Kidney epithelial cell (primary cell): ENCODE results near the gene RFTN1. TPM values are rescaled to one million over a fixed set of nuclear protein-coding genes. Genes with fewer than 3 reads are reported as not detected.

Experiments used
- DNase-seq: peaks from one replicate; pipeline ENCODE4 v3.0.0-alpha.2; 2010; ENCODE audit warnings: low read depth
- H3K27me3 ChIP-seq: 2 replicates; pipeline ENCODE4 v1.6.0; 2011; ENCODE audit warnings: low read length; ENCODE audit not compliant: control insufficient read depth, insufficient read depth
- H3K36me3 ChIP-seq: 2 replicates; pipeline ENCODE4 v1.5.1; 2011; ENCODE audit warnings: low read length; ENCODE audit not compliant: control insufficient read depth, insufficient read depth
- H3K4me3 ChIP-seq: 2 replicates; pipeline ENCODE4 v1.5.1; 2011; ENCODE audit warnings: low read depth, mild to moderate bottlenecking, control low read depth, low read length
- CTCF ChIP-seq: IDR thresholded peaks from 2 replicates; pipeline ENCODE4 v1.5.1; 2011; ENCODE audit warnings: mild to moderate bottlenecking, moderate library complexity, low read length, control low read depth, inconsistent platforms; ENCODE audit not compliant: insufficient read depth, poor library complexity, severe bottlenecking
- total RNA-seq: library from RNA; depleted of rRNA; stranded (reverse); fragments of >200 nt; gene quantifications from 2 replicates; pipeline ENCODE4 v1.2.3, GENCODE V29; 2015

The RFTN1 gene
- total RNA-seq, 1 donor from 2014 or later: 50.7 TPM

DNA sequence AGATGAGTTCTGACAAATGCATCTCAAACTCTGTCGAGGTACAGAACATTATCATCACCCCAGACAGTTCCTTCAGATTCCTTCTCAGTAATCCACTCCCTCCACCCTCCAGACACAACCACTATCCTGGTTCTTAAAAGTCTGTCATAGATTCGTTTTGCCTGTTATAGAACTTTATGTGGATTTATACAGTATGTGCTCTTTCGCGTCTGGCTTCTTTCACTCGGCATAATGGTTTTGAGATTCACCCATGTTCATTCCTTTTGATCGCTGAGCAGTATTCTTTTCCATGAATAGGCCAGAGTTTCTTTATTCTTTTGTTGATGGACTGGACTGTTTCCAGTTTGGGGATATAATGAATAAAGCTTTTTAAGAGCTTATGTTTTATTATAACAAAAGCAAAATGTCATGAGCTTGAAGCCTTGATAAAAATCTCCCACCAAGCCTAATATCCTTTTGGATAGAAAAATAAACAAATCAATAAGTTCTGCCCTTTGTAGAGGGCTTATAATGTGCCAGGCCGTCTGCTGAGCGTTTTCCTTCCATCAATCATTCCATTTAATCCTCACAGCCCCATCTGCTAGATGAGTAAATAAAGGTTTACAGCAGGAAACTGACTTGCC lies 21.3 kb upstream of the RFTN1 start:
- TF ChIP-seq CTCF: no peak
- Histone ChIP-seq H3K36me3 (no peaks in the 10 kb centered on the region), H3K27me3 (peaks cover 14% of the 10 kb centered on the region), H3K4me3 (no peak overlapping the region)
- DNase-seq: no peak

DNA sequence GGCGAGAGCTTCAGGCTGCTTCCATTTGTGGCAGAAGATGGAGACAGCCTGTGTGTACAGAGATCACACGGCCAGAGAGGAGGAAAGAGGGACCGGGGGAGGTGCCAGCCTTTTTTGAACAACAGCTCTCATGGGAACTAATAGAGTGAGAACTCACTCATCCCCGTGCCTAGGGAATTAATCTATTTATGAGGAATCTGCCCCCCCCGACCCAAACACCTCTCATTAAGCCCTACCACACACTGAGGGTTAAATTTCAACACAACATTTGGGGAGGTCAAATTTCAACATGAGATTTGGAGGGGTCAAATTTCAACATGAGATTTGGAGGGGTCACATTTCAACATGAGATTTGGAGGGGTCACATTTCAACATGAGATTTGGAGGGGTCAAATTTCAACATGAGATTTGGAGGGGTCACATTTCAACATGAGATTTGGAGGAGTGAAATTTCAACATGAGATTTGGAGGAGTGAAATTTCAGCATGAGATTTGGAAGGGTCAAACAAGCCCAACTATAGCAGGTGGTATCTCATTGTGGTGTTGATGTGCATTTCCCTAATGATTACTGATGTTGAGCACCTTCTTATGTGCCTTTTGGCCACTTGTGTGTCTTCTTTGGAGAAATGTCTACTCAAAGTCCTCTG lies 20.6 kb upstream of the RFTN1 start:
- no peaks in the 10 kb centered on the region for H3K36me3 ChIP-seq
- DNase-seq: no peak
- no peak overlapping the region for H3K4me3 ChIP-seq
- peaks cover 14% of the 10 kb centered on the region for H3K27me3 ChIP-seq
- no peak for TF ChIP-seq CTCF

- Histone ChIP-seq H3K4me3 (no peak overlapping the region), H3K36me3 (no peaks in the 10 kb centered on the region), H3K27me3 (peaks cover 7% of the 10 kb centered on the region)
- TF ChIP-seq CTCF: no peak
- DNase-seq: no peak
Measured at GRCh38 chr3:16529264-16529663, 15.8 kb upstream of the RFTN1 start.

DNA sequence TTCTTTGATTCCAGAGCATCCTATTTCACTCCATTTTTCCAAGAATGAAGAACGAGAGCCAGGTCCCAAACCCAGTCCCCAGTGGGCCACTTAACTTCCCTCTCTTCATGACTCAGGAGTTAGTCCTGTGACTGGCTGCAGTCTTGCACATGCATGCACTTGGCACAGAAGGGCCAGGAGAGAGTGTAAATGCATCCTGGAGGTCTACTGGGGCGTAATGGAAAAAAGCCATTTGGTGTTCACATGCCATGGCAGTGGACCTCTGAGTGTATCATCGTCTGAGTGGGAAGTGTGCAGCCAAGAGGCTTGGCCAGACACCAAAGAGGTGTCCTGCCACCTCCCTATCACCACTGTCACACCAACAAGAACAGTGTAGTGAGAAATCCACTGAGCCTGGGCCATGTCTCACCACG lies 15.1 kb upstream of the RFTN1 start:
- H3K36me3 ChIP-seq: no peaks in the 10 kb centered on the region
- TF ChIP-seq CTCF: no peak
- H3K4me3 ChIP-seq: no peak overlapping the region

DNA sequence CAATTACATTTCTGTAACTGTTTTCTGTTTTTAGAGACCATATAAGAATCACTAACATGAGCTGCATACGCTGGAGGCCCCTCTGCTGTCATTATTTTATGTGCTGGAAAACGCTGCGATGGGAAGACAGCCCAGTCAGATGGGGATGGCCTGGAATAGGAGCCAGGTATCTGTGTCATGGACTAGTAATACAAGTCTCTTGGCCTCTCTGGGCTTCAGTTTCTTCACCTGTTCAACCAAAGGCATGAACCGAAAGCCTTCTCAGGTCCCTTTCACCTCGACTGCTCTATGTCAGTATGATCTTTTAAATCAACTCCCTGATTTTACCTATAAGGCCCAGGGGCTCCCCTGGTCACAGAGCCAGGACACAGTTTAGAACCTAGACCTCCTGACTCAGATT lies 14.6 kb upstream of the RFTN1 start:
- Histone ChIP-seq H3K4me3 (no peak overlapping the region), H3K27me3 (peaks cover 5% of the 10 kb centered on the region), H3K36me3 (no peaks in the 10 kb centered on the region)
- TF ChIP-seq CTCF: no peak
- DNase-seq: no peak

More for the DNA sequence above, 15.1 kb upstream of the RFTN1 start:
- H3K27me3 ChIP-seq: peaks cover 5% of the 10 kb centered on the region
- no peak for DNase-seq

DNA sequence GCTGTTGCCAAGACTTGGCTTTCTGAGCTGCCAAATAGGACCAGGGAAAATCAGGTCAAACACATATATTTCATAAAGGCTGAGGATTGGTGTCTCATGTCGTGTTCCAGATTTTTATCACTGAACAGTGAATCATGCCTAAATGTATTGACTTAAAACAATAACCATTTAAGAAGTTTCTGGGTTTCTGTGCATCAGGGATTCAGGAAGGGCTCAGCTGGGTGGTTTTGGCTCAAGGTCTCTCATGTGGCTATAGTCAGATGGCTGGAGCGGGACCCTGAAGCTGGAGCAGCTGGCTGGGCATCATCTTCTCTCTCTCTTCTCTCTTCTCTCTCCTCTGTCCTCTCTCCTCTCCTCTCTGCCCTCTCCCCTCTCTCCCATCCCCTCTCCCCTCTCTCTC lies 10.7 kb upstream of the RFTN1 start:
- Histone ChIP-seq H3K27me3 (peaks cover 2% of the 10 kb centered on the region), H3K36me3 (no peaks in the 10 kb centered on the region), H3K4me3 (no peak overlapping the region)
- no peak for TF ChIP-seq CTCF
- no peak for DNase-seq
